GM19239 (cell line): ENCODE data around the gene MGST2.
A peak's percentile ranks its signal among the peaks of the same experiment; 100 is the strongest.

Experiments
- DNase-seq: peaks from one replicate; pipeline ENCODE4 v3.0.0; 2011; ENCODE audit warnings: low spot score; ENCODE audit not compliant: insufficient read length
- FAIRE-seq: peaks from 2 replicates; lab custom pipeline; 2011; peaks lifted over from hg19 to GRCh38; lab: Jason Lieb, UNC

Gene MGST2

DNA sequence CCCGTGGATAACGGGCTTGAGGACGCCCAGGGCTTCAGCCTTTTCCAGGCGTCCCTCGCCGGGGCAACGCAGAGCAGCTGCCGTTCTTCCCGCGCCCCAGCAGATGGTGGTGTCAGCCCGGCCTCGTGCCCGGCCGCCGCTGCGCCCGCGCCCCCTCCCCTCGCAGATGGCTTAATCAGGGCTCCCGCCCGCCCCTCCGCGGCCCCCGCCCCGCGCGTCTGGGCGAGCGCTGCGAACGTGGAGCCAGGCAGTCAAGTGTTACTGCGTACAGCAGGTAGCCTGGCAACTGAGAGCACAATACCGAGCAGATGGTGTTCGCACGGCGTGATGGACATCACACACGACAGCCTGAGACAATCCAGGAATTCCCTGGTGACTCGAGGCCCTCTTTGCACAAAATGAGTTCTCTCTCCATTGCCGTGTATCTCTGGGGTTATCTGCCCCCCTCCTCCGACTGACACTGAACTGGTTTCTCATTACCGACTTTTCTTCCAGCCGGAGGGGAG is 69.3 kb downstream of the MGST2 start:
- DNase-seq (peak; percentile 49), FAIRE-seq (no peak)

DNA sequence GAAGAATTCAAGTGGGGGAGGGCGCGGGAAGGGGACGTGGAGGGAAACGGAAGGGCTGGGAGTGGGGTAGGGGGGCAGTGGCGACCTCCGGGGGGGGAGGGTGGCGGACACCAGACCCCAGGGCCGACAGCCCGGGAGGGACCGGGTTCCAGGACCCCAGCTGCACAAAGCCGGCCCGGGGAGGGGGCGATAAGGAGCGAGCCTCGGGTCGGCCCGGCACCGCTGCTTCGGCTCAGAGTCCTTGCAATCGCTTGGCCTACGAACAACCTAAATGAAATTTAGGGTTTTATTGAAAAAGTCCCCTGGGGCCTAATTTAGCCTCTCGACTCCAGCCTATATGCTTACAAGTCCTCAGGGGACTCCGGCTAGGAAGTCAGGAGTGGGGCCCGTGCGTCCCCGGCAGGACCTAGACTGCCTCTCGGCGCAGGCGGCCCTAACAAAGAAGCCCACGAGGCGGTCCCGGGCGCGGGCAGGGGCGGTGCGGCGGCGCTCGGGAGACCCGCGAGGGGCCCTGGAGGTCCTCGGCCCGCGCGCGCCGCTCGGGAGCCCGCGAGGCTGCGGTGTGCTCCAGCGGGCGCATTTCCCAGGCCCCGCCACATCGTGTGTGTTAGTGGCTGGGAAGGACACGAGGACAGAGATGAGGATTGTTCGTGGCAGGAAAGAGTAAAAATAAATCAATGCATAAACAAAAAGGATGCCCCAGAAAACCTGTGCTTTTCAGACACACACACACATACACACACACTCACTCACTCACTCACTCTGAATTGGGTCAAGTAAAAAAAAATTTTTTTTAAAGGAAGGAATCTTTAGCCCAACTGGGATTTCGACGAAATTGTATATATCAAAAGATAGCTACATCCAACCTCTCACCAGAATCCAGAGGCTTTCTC is 70.0 kb downstream of the MGST2 start:
- no peak for FAIRE-seq
- no peak for DNase-seq

DNA sequence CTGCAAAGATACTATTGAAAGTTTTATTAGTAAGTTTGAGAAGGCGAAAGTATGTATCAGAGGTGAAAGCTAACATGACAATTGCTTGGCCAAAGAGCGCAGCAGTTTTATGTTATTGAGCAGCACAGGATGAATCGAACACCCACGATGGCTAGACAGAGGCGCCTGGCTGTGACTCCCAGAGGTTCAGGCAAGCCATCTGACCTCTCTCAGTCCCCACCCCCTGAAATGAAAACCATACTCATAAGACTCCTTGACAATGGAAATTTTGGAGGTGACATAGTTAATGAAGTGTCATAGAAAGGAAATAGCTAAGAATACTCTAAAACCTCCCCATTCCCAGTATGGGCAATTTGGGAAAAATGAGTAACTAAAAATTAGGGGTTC is 70.6 kb downstream of the MGST2 start:
- DNase-seq (no peak), FAIRE-seq (no peak)

DNA sequence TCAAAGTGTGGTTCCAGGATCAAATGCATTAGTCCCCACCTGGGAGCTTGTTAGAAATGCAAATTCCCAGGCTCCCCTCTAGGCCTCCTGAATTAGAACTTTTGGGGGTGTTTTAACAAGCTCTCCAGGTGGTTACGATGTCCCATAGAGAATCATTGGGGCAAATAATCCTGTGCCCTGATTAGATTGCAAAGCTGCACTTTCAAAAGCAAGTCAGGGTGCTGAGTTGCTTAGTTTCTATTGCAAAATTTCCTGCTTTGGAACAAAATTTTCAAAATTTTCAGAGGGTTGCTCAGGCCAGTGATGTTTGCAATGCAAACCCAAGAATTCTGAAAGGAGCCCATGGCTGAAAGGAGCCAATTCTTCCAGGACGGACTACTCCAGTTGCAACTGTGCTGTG is 71.0 kb downstream of the MGST2 start:
- DNase-seq (no peak), FAIRE-seq (no peak)

DNA sequence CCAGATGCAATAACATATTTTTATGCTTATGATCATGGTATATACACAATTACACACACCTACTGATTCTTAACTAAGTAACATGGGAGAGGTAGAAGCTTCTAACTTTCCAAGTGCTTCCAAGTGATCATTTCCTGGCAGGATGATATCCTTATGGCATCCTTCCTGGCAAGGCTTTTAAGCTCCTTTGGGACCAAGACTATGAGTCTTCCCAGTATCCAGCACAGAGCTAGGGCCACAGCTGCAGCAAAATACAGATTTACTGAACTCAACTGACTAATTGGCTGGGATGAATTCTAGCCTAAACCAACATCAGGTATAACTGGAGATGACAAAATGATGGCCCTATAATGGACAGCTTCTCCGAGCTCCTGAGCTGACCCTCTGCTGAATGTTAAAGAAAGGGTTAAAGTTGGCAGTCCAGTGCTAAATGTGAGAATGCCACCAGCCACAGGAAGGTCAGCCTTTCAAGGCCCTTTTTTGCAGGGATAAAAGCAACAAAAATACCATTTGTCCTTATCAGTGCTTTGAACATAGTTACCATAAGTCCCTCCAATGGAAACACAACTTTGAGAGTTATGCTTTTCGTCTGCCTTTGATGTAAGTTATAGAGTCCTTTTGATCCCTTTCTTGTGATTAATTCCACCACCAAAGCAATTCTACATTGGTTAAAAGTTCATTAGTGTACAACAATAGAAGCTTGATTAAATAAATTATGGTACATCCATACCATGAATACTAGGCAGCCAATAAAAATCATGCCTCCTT is 73.4 kb downstream of the MGST2 start:
- DNase-seq, result no peak
- no peak for FAIRE-seq

DNA sequence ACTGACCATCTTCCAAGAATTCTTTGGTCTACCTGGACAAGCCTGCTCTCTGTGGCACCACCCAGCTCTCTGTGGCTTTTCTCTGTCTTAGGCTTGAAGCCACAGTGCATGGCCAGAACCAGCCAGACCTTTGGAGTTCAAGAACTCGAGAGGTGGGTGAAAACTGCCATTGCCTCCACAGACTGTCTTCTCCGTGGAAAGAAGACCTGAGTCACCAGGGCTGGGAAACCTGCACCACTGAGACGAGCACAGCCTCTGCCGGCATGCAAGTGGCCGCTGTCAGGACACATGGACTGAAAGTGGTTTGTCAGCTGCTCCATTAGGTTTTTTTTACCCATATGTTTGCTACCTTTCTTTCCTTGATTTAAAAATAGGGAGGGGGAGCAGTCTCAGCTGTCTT is 74.5 kb downstream of the MGST2 start:
- FAIRE-seq (no peak), DNase-seq (no peak)

DNA sequence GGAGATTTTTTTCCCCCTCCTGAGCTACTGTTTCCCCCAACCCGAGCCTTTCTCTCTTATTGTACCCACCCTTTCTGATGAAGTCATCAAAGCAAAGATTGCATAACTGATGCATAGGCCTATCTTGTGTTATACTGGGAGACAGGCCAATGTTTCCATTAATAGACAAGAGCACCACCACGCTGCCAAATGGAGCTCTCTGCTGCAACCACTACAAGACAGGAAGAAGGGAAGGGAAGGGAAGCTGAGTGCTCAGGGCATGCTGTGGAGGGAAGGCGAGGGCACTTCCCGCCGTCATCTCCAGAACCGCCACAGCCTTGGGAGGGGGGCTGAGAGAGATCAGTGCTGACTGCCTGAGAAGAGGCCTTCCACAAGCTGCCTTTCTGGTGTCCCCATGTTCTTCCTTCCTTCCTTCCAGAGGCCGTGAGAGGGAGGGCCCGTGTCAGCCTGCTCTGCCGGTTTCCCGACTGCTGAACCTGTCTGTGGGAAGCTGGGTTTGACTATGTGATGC is 75.0 kb downstream of the MGST2 start:
- FAIRE-seq, result no peak
- DNase-seq, result no peak

DNA sequence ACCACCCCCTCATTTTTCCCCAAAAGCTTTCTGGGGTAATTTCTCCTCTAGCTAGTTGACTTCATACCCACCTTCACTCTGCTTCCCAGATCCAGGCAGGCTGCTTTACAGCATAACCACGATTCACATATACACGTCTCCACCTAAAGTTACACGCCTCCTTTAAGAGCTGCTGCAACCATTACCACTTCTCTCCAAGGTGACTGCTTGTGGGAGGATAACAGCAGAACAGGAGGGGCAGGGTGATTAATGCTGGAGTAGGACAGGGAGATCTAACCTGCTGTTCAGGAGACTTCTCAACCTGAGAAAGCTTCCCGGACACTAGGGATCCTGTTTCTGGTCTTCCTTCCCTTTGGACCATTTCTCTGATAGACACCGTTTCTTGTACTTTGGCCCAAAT is 77.4 kb downstream of the MGST2 start:
- FAIRE-seq (no peak), DNase-seq (no peak)

DNA sequence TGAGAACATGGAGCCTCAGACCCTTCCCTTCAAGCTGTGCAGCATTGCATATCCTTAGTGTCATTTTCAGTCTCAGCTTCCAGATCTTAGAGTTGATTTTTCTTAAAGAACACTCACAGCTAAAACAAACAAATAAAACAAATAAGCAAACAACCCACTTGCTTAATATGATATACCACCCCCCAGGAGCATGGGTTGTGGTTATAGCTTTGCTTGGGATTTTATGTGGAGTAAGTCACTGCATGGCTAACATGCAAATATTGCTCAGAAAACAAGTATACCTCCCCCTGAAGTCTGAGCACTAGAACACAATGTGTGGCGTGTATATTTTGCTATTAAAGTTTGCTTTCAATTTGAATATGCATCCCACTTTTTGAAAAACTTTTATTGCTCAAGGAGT is 78.6 kb downstream of the MGST2 start:
- FAIRE-seq (no peak), DNase-seq (no peak)

DNA sequence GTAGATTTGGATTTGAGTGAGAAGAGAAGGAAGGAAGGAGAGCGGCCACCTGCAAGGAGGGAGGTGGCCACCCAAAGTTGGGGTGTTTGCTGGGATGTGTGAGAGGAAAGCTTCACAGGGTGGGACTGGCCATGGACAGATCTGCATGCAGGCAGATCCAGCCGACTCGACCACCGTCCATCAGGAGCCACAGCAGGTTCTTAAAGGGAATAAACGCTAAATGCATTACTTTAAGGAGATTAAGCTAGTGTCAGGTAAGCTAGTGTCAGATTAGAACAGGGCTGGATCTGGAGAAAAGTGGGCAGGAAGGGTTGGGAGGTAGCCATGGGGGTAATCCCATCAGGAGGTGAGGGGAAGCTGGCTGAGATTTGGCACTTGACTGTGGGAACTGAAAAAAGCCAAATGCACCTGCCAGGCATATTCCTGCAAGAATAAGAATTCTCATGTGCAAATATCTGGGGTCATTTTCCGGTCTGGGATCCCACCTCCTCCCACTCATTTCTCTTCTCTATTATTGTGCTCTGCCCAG is 79.6 kb downstream of the MGST2 start:
- FAIRE-seq (no peak), DNase-seq (no peak)

DNA sequence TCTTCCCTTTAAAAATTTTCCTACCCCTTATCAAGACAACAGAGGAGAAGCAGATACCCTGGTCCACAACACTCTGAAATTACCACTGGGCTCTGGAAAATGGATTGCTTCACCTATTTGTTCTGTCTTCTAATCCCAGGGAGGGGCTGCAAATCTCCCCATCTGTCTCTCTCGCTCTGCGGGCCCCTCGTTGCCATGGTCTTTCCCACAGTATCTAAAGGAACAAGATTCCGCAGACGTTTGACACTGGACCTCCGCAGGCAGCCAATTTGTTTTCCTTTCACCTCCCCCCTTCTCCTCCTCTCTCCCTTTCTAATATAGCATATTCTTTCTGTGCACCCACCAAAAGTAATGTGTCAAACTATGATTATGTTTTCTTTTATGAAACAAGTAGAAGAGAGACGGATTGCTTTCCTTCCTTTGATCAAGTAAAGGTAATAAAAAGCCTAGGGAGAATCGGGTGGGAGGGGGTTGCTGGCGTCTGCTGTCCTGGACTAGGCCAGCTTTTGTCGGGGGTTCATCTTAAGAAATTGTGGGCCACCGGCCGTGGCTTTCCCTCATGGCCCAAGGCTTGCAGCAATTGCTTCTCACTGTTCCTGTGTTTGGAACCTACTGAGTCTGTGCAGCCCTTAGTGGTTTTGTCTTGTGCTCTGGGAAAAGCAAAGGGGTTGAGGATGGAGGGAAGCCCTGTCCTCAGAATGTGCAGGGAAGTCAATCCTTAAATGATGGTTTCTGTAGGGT is 81.0 kb downstream of the MGST2 start:
- DNase-seq (no peak), FAIRE-seq (no peak)

DNA sequence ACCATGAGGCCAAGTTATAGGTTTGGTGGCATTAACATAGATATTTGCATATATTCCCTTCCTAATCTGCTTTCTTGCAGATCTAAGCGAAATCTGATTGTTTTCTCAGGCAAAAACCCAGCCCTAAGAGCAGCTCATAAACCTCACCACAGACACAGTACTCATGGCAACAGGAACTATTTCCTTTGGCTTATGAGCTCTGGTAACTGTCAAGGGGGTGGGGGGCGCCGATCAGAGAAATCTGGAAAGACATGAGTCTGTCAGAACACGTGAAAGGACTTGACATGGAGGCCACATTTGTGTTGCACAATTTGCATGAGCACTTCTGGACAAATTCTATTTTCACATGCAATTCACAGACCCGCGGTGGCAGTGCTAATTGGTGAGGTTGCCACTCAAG is 83.7 kb downstream of the MGST2 start:
- no peak for FAIRE-seq
- DNase-seq, result no peak

DNA sequence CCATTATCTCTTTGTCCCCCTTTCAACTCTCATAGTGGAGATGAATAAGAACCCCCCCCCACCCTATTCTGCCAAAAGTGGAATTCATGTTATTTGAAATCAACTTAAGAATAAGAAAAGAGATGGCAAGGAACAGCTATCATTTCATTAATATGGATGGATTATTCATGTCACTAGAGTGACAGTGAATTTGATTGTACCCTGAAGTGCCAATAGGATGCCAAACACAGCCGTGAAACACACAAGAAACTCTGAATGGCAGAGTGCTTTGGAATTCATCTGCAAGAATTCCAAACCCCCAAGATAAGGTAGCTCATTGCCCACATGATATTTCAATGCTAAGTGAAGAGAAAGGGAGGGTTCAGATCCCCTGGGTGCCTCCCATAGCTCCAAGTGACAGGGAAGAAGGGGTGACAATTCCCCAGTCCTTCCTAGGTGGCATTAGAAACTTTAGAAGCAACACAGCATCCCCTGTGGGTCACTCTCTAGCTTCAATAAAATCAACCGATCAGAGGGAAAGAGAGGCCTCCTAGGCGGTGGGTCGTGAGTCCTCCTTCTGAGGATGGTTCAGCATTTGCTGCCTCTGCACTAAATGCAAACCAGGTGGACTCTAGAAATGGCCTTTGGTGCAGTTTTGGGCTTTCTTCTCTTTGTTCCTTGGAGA is 84.3 kb downstream of the MGST2 start:
- DNase-seq, result no peak
- FAIRE-seq, result no peak

DNA sequence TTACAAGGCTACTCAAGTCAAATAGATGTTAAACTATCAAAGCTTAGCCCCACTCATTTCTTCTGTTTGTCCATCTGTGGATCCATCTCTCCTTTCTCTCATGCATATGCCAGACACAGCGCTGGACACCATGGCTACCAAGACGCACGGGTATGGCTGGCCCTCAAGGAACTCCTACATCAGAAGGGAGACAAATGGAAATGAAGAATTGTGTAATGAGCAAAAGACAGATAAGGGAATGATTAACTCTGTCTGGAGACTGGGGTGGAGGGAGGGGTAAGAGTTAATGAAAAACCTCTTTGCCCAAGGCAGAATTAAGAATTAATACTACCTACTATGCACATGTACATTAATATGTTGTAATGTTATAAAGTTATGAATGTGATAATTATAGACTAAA is 88.1 kb downstream of the MGST2 start:
- FAIRE-seq, result no peak
- no peak for DNase-seq
